ENCODE measurements around the gene LPAR5. TPM values are rescaled to one million over a fixed set of nuclear protein-coding genes. Genes with fewer than 3 reads are reported as not detected.
A peak's percentile ranks its signal among the peaks of the same experiment; 100 is the strongest.
"Not testable (repeated sequence)": the region's sequence is repeated elsewhere in the genome, so short reads cannot be mapped to it uniquely, and the experiment has no call there.

The LPAR5 gene
- total RNA-seq, 1 experiment from 2014 or later, result 0.20 TPM

GRCh38 chr12:6602526-6602925 lies 33.2 kb downstream of the LPAR5 start:
- peaks cover 16% of the 10 kb centered on the region for H3K36me3 ChIP-seq (ENCODE audit: control insufficient read depth, insufficient read depth, low read length)
- Mint-ChIP-seq H3K36me3 (ENCODE audit: insufficient read depth, unreplicated experiment) (peaks cover 82% of the 10 kb centered on the region), H3K4me1 (ENCODE audit: low read depth, unreplicated experiment) (peaks cover 21% of the 10 kb centered on the region), H3K9me3 (ENCODE audit: unreplicated experiment) (no peaks in the 10 kb centered on the region), H3K27me3 (ENCODE audit: insufficient read depth, unreplicated experiment) (no peaks in the 10 kb centered on the region), H3K27ac (ENCODE audit: unreplicated experiment) (peak overlapping the region; percentile 16), H3K4me3 (ENCODE audit: unreplicated experiment) (no peak overlapping the region)
- H3K4me3 ChIP-seq (ENCODE audit: low read depth, low read length), result no peak overlapping the region
- ChIA-PET POLR2A (no interaction called here), CTCF (interaction anchor here (0.5 to 1.0 kb wide), 2 partner anchors 20 to 219 kb away, joined by 3 read pairs; no protein-coding TSS in a partner anchor)
- H3K27me3 ChIP-seq (replicated peaks; ENCODE audit: control insufficient read depth, insufficient read depth, low read length), result no peaks in the 10 kb centered on the region
- intact Hi-C loops (cut with micrococcal nuclease; ENCODE audit: unreplicated experiment), result no loop called here
- peaks cover 19% of the 10 kb centered on the region for H3K4me1 ChIP-seq
- H3K9me3 ChIP-seq, result no peaks in the 10 kb centered on the region
- no peak for DNase-seq
- TF ChIP-seq CTCF (IDR thresholded peaks at IDR 0.05; ENCODE audit: insufficient read depth in 1 of 2, low read depth in 1 of 2, low read length in 1 of 2, severe bottlenecking in 1 of 2, unreplicated experiment in 1 of 2), result no peak
- no TSS peak for BruUV-seq (replicated peaks)

GRCh38 chr12:6595673-6596072 lies 40.1 kb downstream of the LPAR5 start:
- H3K4me3 Mint-ChIP-seq (ENCODE audit: unreplicated experiment); H3K4me1 ChIP-seq; H3K27me3 ChIP-seq (replicated peaks; ENCODE audit: control insufficient read depth, insufficient read depth, low read length); intact Hi-C loops (cut with micrococcal nuclease; ENCODE audit: unreplicated experiment); H3K9me3 ChIP-seq; H3K9me3 Mint-ChIP-seq (ENCODE audit: unreplicated experiment); DNase-seq; BruUV-seq (replicated peaks); H3K4me3 ChIP-seq (ENCODE audit: low read depth, low read length); CTCF ChIA-PET; H3K4me1 Mint-ChIP-seq (ENCODE audit: low read depth, unreplicated experiment); H3K27me3 Mint-ChIP-seq (ENCODE audit: insufficient read depth, unreplicated experiment): not testable (repeated sequence)
- Mint-ChIP-seq H3K27ac (ENCODE audit: unreplicated experiment) (peak overlapping the region; percentile 23), H3K36me3 (ENCODE audit: insufficient read depth, unreplicated experiment) (peaks cover 96% of the 10 kb centered on the region)
- H3K36me3 ChIP-seq (ENCODE audit: control insufficient read depth, insufficient read depth, low read length), result peaks cover 15% of the 10 kb centered on the region
- POLR2A ChIA-PET, result interaction anchor here (0.6 kb wide), 2 partner anchors 28 to 62 kb away, joined by 4 to 12 read pairs; partner anchors contain the start of genes GAPDH and NOP2

- H3K36me3 Mint-ChIP-seq (ENCODE audit: insufficient read depth, unreplicated experiment), result peaks cover 94% of the 10 kb centered on the region
- Histone ChIP-seq H3K27me3 (replicated peaks; ENCODE audit: control insufficient read depth, insufficient read depth, low read length) (no peaks in the 10 kb centered on the region), H3K9me3 (no peaks in the 10 kb centered on the region), H3K36me3 (ENCODE audit: control insufficient read depth, insufficient read depth, low read length) (peaks cover 8% of the 10 kb centered on the region), H3K4me3 (ENCODE audit: low read depth, low read length) (no peak overlapping the region), H3K4me1 (no peaks in the 10 kb centered on the region)
- H3K9me3 Mint-ChIP-seq (ENCODE audit: unreplicated experiment), result no peaks in the 10 kb centered on the region
- no peak overlapping the region for H3K4me3 Mint-ChIP-seq (ENCODE audit: unreplicated experiment)
- CTCF ChIA-PET, result no interaction called here
- POLR2A ChIA-PET, result interaction anchor here (0.5 kb wide), 1 partner anchor 58 kb away, joined by 3 read pairs; the partner anchor contains the start of gene GAPDH
- BruUV-seq (replicated peaks), result TSS peak; percentile 35
- DNase-seq, result no peak
- no peak for TF ChIP-seq CTCF (IDR thresholded peaks at IDR 0.05; ENCODE audit: insufficient read depth in 1 of 2, low read depth in 1 of 2, low read length in 1 of 2, severe bottlenecking in 1 of 2, unreplicated experiment in 1 of 2)
- intact Hi-C loops (cut with micrococcal nuclease; ENCODE audit: unreplicated experiment), result no loop called here
- H3K4me1 Mint-ChIP-seq (ENCODE audit: low read depth, unreplicated experiment), result no peaks in the 10 kb centered on the region
- H3K27ac Mint-ChIP-seq (ENCODE audit: unreplicated experiment), result no peak overlapping the region
- H3K27me3 Mint-ChIP-seq (ENCODE audit: insufficient read depth, unreplicated experiment), result no peaks in the 10 kb centered on the region
Observed at GRCh38 chr12:6592087-6592486, 43.7 kb downstream of the LPAR5 start.

- POLR2A ChIA-PET; H3K27me3 ChIP-seq (replicated peaks; ENCODE audit: control insufficient read depth, insufficient read depth, low read length); H3K4me1 ChIP-seq; H3K27me3 Mint-ChIP-seq (ENCODE audit: insufficient read depth, unreplicated experiment); intact Hi-C loops (cut with micrococcal nuclease; ENCODE audit: unreplicated experiment); H3K9me3 Mint-ChIP-seq (ENCODE audit: unreplicated experiment); CTCF ChIA-PET; H3K4me3 Mint-ChIP-seq (ENCODE audit: unreplicated experiment); H3K4me1 Mint-ChIP-seq (ENCODE audit: low read depth, unreplicated experiment); H3K27ac Mint-ChIP-seq (ENCODE audit: unreplicated experiment); BruUV-seq (replicated peaks); H3K9me3 ChIP-seq; H3K4me3 ChIP-seq (ENCODE audit: low read depth, low read length): not testable (repeated sequence)
- peak in 1 of 2 experiments; percentile 26 for DNase-seq
- peaks cover 15% of the 10 kb centered on the region for H3K36me3 ChIP-seq (ENCODE audit: control insufficient read depth, insufficient read depth, low read length)
- H3K36me3 Mint-ChIP-seq (ENCODE audit: insufficient read depth, unreplicated experiment), result peaks cover 97% of the 10 kb centered on the region
Observed at GRCh38 chr12:6586569-6586968, 49.2 kb downstream of the LPAR5 start.

All from Caco-2 (cell line).